GM12878 (cell line): ENCODE data around the gene LSP1. TPM values are rescaled to one million over a fixed set of nuclear protein-coding genes. Genes with fewer than 3 reads are reported as not detected.

Source experiments
- ATAC-seq: fragments of 200-7000 bp; cut with Tn5 transposase; 3 replicates; pipeline ENCODE4 v1.9.1; 2020; ENCODE audit warnings: mild to moderate bottlenecking, moderate library complexity
- BruUV-seq: library from RNA; stranded (reverse); fragments of 400-500 nt; replicated peaks from 2 replicates; lab custom pipeline; 2021; lab: Mats Ljungman, UMichigan
- CTCF ChIA-PET: fragments of 300-600 bp; sonication (Branson Sonifier 250); formaldehyde crosslinking; extraction: SDS; loops from one replicate; lab custom pipeline; 2021; ENCODE audit warnings: inconsistent platforms; lab: Yijun Ruan, JAX
- POLR2A ChIA-PET: fragments of 350-600 bp; formaldehyde crosslinking; extraction: SDS; loops from one replicate; lab custom pipeline; 2021; ENCODE audit warnings: inconsistent platforms; lab: Charles Lee
- RAD21 ChIA-PET: fragments of 300-600 bp; sonication (Branson Sonifier 250); formaldehyde crosslinking; loops from one replicate; lab custom pipeline; 2023; ENCODE audit warnings: antibody characterized with exemption; ENCODE audit not compliant: unreplicated experiment; lab: Charles Lee
- SMC1A ChIA-PET: fragments of 300-600 bp; sonication (Branson Sonifier 250); formaldehyde crosslinking; loops from one replicate; lab custom pipeline; 2023; ENCODE audit not compliant: unreplicated experiment, uncharacterized antibody; lab: Charles Lee
- DNase-seq: peaks from one replicate; pipeline ENCODE4 v3.0.0-alpha.2; 2011; ENCODE audit warnings: low read depth, low spot score
- FAIRE-seq: peaks from 3 replicates; lab custom pipeline; 2011; peaks lifted over from hg19 to GRCh38; lab: Jason Lieb, UNC
- H2AFZ ChIP-seq: 2 replicates; pipeline ENCODE4 v1.6.0; 2011; ENCODE audit warnings: low read depth, low read length, control low read depth; ENCODE audit not compliant: control insufficient read depth
- H3K27ac ChIP-seq: 2 replicates; pipeline ENCODE4 v1.5.1; 2011; ENCODE audit warnings: control low read depth; ENCODE audit not compliant: control insufficient read depth, insufficient read depth
- H3K27me3 ChIP-seq, 2 experiments: replicated peaks in 1 of 2; 2 replicates each; pipeline versions ENCODE4 v1.6.0 to v1.6.1; 2011; ENCODE audit warnings: low read length in 1 of 2; ENCODE audit not compliant: control insufficient read depth in 2 of 2, insufficient read depth in 2 of 2
- H3K36me3 ChIP-seq, 2 experiments: 2 replicates each; pipeline ENCODE4 v1.5.1; 2011; ENCODE audit warnings: low read length in 1 of 2; ENCODE audit not compliant: control insufficient read depth in 2 of 2, insufficient read depth in 2 of 2
- H3K4me1 ChIP-seq: 2 replicates; pipeline ENCODE4 v1.6.1; 2011; ENCODE audit warnings: mild to moderate bottlenecking, low read length, moderate library complexity, mixed read lengths; ENCODE audit not compliant: control insufficient read depth, insufficient read depth
- H3K4me2 ChIP-seq: 2 replicates; pipeline ENCODE4 v1.6.0; 2011; ENCODE audit warnings: control low read depth; ENCODE audit not compliant: control insufficient read depth, insufficient read depth
- H3K4me3 ChIP-seq: fragments of 200-600 bp; sonication (generic); 2 replicates; pipeline ENCODE4 v1.5.1; 2016
- H3K79me2 ChIP-seq: 2 replicates; pipeline ENCODE4 v1.6.0; 2011; ENCODE audit warnings: low read length; ENCODE audit not compliant: control insufficient read depth, insufficient read depth
- H3K9ac ChIP-seq: 2 replicates; pipeline ENCODE4 v1.8.0; 2011; ENCODE audit warnings: low read length, control low read depth, mixed read lengths; ENCODE audit not compliant: control insufficient read depth, insufficient read depth
- H3K9me3 ChIP-seq: replicated peaks from 3 replicates; pipeline ENCODE4 v1.5.1; 2011; ENCODE audit warnings: mild to moderate bottlenecking, low read length; ENCODE audit not compliant: control insufficient read depth, insufficient read depth
- H4K20me1 ChIP-seq: 2 replicates; pipeline ENCODE4 v1.6.0; 2011; ENCODE audit not compliant: control insufficient read depth, insufficient read depth
- BHLHE40 ChIP-seq, 2 experiments: fragments of 450-650 bp in 1 of 2; IDR thresholded peaks; 2 replicates each; pipeline ENCODE4 v1.6.1; 2011 to 2017; ENCODE audit warnings: low read depth in 2 of 2, borderline replicate concordance in 1 of 2, improper control_type of control experiment in 1 of 2, low read length in 1 of 2, mild to moderate bottlenecking in 1 of 2
- MEF2B ChIP-seq: fragments of 450-650 bp; IDR thresholded peaks from 2 replicates; pipeline ENCODE4 v1.6.1; 2018; ENCODE audit warnings: mild to moderate bottlenecking, moderate library complexity; ENCODE audit not compliant: partially characterized antibody, poor library complexity, severe bottlenecking
- MYC ChIP-seq: IDR thresholded peaks from 2 replicates; pipeline ENCODE4 v1.6.1; 2011; ENCODE audit warnings: mild to moderate bottlenecking, low read length, moderate library complexity, inconsistent platforms; ENCODE audit not compliant: insufficient read depth, insufficient replicate concordance, insufficient read length, severe bottlenecking
- SMAD5 ChIP-seq: IDR thresholded peaks from 2 replicates; pipeline ENCODE4 v1.6.1; 2016; ENCODE audit warnings: antibody characterized with exemption, low read depth
- SPI1 ChIP-seq: IDR thresholded peaks from 2 replicates; pipeline ENCODE4 v1.6.1; 2011; ENCODE audit warnings: low read depth, mild to moderate bottlenecking, low read length, moderate library complexity, borderline replicate concordance; ENCODE audit not compliant: insufficient read depth
- WGBS: methylation state at CpG from one replicate; pipeline ENCODE4 v1.1.6; 2016; ENCODE audit warnings: low lambda C conversion rate; ENCODE audit not compliant: insufficient replicate concordance, insufficient coverage; ENCODE audit errors: missing lambda C conversion rate; 5-methylcytosine and 5-hydroxymethylcytosine counted together
- in situ Hi-C: fragments of 300-500 bp; cut with MboI; formaldehyde crosslinking; loops from 9 replicates; pipeline ENCODE4 v1.14.3; 2018; ENCODE audit warnings: mixed read lengths
- intact Hi-C: fragments of 100-400 bp; cut with micrococcal nuclease; formaldehyde crosslinking; loops from one replicate; pipeline ENCODE4 v1.14.2; 2022; ENCODE audit not compliant: unreplicated experiment
- polyA plus RNA-seq, 11 experiments: library from polyadenylated mRNA; depleted of rRNA in 4 of 11; unstranded in 6 of 11; stranded (reverse) in 5 of 11; fragments of >200 nt; fragmentation: Nextera tagmentation in 4 of 11; fragmentation: Illumina TruSeq in 1 of 11; extraction: Ambion mirVana in 4 of 11; extraction: Trizol in 1 of 11; gene quantifications; 1 replicate in 1 of 11; 2 replicates in 10 of 11; pipeline versions ENCODE4 v1.2.1 to v1.2.3, GENCODE V29; 2011 to 2016; ENCODE audit warnings: inconsistent platforms in 2 of 11, missing spikeins in 2 of 11, low read depth in 1 of 11
- total RNA-seq, 4 experiments: library from RNA; depleted of rRNA in 3 of 4; stranded (reverse); fragments of >200 nt in 3 of 4; fragmentation: Illumina TruSeq in 1 of 4; extraction: Trizol in 1 of 4; gene quantifications; 2 replicates each; pipeline versions ENCODE4 v1.2.1 to v1.2.3, GENCODE V29; 2013 to 2021
- TF ChIP-seq, protein P1 (sequence below): IDR thresholded peaks from 2 replicates; pipeline ENCODE4 v1.6.1; 2011; ENCODE audit warnings: borderline replicate concordance, low read depth, mild to moderate bottlenecking, moderate library complexity, mixed read lengths, low read length; ENCODE audit not compliant: insufficient read depth; ENCODE audit errors: extremely low read length

LSP1 gene
- total and polyA plus RNA-seq, 10 of the 15 experiments (the other 5 are each of a cell fraction or from before 2014, with no cell fraction given), result 19.2 to 488 (median 369) TPM

DNA sequence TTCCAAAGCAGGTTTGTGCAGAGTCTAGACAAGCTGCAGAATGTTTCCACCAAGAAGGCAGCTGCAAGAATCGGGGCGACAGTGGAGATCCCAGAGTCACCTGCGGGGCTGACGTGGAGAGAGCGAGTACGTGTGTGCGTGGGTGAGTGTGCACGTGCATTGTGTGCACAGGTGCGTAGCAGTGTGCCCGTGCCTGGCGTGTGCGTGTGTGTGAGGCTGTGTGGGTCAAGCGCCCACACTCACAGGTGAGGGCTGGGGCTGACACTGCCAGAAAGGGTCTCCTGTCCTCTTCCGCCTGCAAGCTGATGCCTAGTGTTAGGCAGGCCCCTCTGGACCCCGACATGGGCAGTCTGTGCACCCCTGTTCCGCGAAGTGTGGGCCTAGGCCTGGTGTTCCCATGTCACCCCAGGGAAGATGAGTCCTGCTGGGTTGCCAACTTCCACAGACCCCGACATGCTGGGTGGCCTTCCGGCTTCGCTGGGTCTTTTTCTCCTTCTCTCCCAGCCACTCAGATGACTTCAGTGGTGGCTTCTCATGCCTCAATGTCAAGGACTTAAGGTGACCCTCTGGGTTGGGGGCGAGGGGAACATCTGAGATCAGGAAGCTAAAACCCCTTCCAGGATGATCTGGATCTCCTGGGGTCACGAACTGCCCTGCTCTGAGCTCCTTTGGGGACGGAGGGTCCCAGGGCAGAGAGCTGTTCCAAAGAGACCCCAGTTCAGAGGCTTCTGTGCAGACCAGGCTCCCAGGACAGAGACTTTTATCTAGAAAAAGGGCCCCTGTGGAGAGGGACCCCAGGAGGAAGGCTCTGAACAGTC lies 28.5 kb upstream of the LSP1 start:
- BruUV-seq, result no TSS peak
- Histone ChIP-seq H4K20me1 (no peaks in the 10 kb centered on the region), H3K4me1 (no peaks in the 10 kb centered on the region), H3K79me2 (no peaks in the 10 kb centered on the region), H3K9ac (no peak overlapping the region), H3K9me3 (no peaks in the 10 kb centered on the region; the same call in 2 of the 3 replicates), H3K36me3 (no peaks in the 10 kb centered on the region), H2AFZ (no peak overlapping the region), H3K4me2 (no peak overlapping the region), H3K27ac (no peak overlapping the region), H3K27me3 (peaks cover 0 to 2% of the 10 kb centered on the region in 2 experiments; a peak in 2 of 4 replicates), H3K4me3 (no peak overlapping the region)
- RAD21 ChIA-PET, result no interaction called here
- intact Hi-C loops, result no loop called here
- TF ChIP-seq BHLHE40 (IDR thresholded peaks at IDR 0.05; ENCODE audit: borderline replicate concordance in 1 of 2, low read depth in 2 of 2, low read length in 1 of 2) (peak in 1 of 2 experiments; percentile 73; a peak in 2 of 4 replicates), MEF2B (no peak), SMAD5 (no peak), MYC (no peak), SPI1 (no peak)
- TF ChIP-seq, protein P1, sequence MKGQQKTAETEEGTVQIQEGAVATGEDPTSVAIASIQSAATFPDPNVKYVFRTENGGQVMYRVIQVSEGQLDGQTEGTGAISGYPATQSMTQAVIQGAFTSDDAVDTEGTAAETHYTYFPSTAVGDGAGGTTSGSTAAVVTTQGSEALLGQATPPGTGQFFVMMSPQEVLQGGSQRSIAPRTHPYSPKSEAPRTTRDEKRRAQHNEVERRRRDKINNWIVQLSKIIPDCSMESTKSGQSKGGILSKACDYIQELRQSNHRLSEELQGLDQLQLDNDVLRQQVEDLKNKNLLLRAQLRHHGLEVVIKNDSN, result no peak
- POLR2A ChIA-PET, result no interaction called here
- no peak for FAIRE-seq
- DNase-seq, result no peak
- in situ Hi-C loops, result loop anchor here (5.0 kb wide), 2 partner anchors 127 to 328 kb away; partner anchors contain the start of gene KRTAP5-6
- SMC1A ChIA-PET, result no interaction called here
- CTCF ChIA-PET, result interaction anchor here (0.7 to 2.0 kb wide), 5 partner anchors 117 to 335 kb away, joined by 3 to 6 read pairs (median 4); no protein-coding TSS in a partner anchor
- no peak for ATAC-seq
- 24% methylated on average over 23 of the region's 23 CpGs for WGBS
